Panc1 (cell line): Measurements from ENCODE around the gene MUC7. TPM values are rescaled to one million over a fixed set of nuclear protein-coding genes. Genes with fewer than 3 reads are reported as not detected.

Experiments
- ATAC-seq: fragments of 200-7000 bp; cut with Tn5 transposase; 2 replicates; pipeline ENCODE4 v1.9.1; 2020; ENCODE audit warnings: mild to moderate bottlenecking, moderate library complexity
- BruUV-seq: library from RNA; stranded (reverse); fragments of 400-500 nt; replicated peaks from 2 replicates; lab custom pipeline; 2021; lab: Mats Ljungman, UMichigan
- CTCF ChIA-PET: fragments of 300-600 bp; sonication (Branson Sonifier 250); formaldehyde crosslinking; loops from one replicate; lab custom pipeline; 2022; ENCODE audit warnings: antibody characterized with exemption; lab: Charles Lee
- POLR2A ChIA-PET: fragments of 300-600 bp; sonication (Branson Sonifier 250); formaldehyde crosslinking; loops from one replicate; lab custom pipeline; 2022; ENCODE audit warnings: antibody characterized with exemption; lab: Charles Lee
- DNase-seq: peaks from one replicate; pipeline ENCODE4 v3.0.0-alpha.2; 2010; ENCODE audit warnings: low read depth, low spot score
- H3K27ac ChIP-seq: 2 replicates; pipeline ENCODE4 v1.5.1; 2011; ENCODE audit warnings: mild to moderate bottlenecking, low read length, inconsistent platforms
- H3K27me3 ChIP-seq: fragments of 200-500 bp; sonication (Bioruptor generic); 2 replicates; pipeline ENCODE4 v1.6.0; 2014; ENCODE audit warnings: low read length, inconsistent platforms; ENCODE audit not compliant: control insufficient read depth, insufficient read depth
- H3K36me3 ChIP-seq: fragments of 200-500 bp; sonication (Bioruptor generic); 2 replicates; pipeline ENCODE4 v1.5.1; 2014; ENCODE audit warnings: inconsistent platforms, mild to moderate bottlenecking, low read length, moderate library complexity; ENCODE audit not compliant: control insufficient read depth, insufficient read depth
- H3K4me1 ChIP-seq: 2 replicates; pipeline ENCODE4 v1.5.1; 2011; ENCODE audit warnings: inconsistent platforms, mild to moderate bottlenecking, low read length, moderate library complexity; ENCODE audit not compliant: control insufficient read depth, insufficient read depth
- H3K4me3 ChIP-seq, 2 experiments: 2 replicates each; pipeline ENCODE4 v1.5.1; 2011 to 2012; ENCODE audit warnings: low read depth in 2 of 2, low read length in 2 of 2, mild to moderate bottlenecking in 2 of 2, inconsistent platforms in 1 of 2, moderate library complexity in 1 of 2
- H3K9me3 ChIP-seq: fragments of 200-500 bp; sonication (Bioruptor generic); 2 replicates; pipeline ENCODE4 v1.5.1; 2014; ENCODE audit warnings: low read depth, mild to moderate bottlenecking, inconsistent platforms, low read length, moderate library complexity; ENCODE audit not compliant: control insufficient read depth, insufficient read depth
- POLR2AphosphoS5 ChIP-seq: IDR thresholded peaks from 2 replicates; pipeline ENCODE4 v1.6.1; 2012; ENCODE audit warnings: mild to moderate bottlenecking, low read depth, low read length, moderate library complexity
- SIN3A ChIP-seq: IDR thresholded peaks from 2 replicates; pipeline ENCODE4 v1.6.1; 2012; ENCODE audit warnings: low read depth, mild to moderate bottlenecking, low read length, moderate library complexity, borderline replicate concordance; ENCODE audit not compliant: insufficient read depth
- TCF7L2 ChIP-seq: IDR thresholded peaks from 2 replicates; pipeline ENCODE4 v1.6.1; 2011; ENCODE audit warnings: mild to moderate bottlenecking, low read depth, low read length, inconsistent platforms
- in situ Hi-C: cut with HindIII; loops from 2 replicates; pipeline ENCODE4 v1.10.0; 2016; ENCODE audit warnings: low sequenced_read_pairs, low pct_unique_long_range_greater_than_20kb
- intact Hi-C: fragments of 100-400 bp; cut with micrococcal nuclease; formaldehyde crosslinking; loops from one replicate; pipeline ENCODE4 v1.10.0; 2022; ENCODE audit not compliant: unreplicated experiment
- total RNA-seq: library from RNA; stranded (reverse); gene quantifications from one replicate; pipeline ENCODE4 v1.2.1, GENCODE V29; 2021; ENCODE audit not compliant: unreplicated experiment
- TF ChIP-seq, protein P1 (sequence below), 2 experiments: IDR thresholded peaks; 2 replicates each; pipeline ENCODE4 v1.6.1; 2011 to 2012; ENCODE audit warnings: low read depth in 2 of 2, control low read depth in 1 of 2, low read length in 1 of 2, mild to moderate bottlenecking in 1 of 2, moderate library complexity in 1 of 2; ENCODE audit not compliant: insufficient read depth in 1 of 2
- TF ChIP-seq, protein P2 (sequence below): fragments of 450-650 bp; IDR thresholded peaks from 2 replicates; pipeline ENCODE4 v1.5.1; 2017; ENCODE audit warnings: mild to moderate bottlenecking

Gene MUC7
- total RNA-seq, 1 experiment from 2014 or later: not detected

DNA sequence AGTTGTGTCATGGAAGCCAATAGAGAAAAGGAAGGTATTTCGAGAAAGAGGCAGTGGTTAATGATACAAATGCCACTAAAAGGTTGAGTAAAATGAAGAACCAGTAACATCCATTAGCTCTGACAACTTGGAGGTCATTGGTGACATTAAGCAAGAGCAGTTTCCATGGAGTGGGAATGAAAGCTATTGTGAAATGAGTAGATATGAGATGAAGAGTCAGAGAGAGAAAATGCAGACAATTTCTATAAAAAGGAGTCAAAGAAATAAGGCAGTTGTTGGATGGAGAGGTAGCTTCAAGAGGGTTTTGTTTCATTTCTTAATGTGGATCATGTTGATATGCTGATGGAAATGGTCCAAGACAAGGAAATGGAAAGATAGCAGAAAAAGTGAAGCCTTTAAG lies 36.8 kb downstream of the MUC7 start:
- no peak for DNase-seq
- ATAC-seq: no peak
- TF ChIP-seq POLR2AphosphoS5 (no peak), TCF7L2 (no peak), SIN3A (no peak)
- TF ChIP-seq, protein P1, sequence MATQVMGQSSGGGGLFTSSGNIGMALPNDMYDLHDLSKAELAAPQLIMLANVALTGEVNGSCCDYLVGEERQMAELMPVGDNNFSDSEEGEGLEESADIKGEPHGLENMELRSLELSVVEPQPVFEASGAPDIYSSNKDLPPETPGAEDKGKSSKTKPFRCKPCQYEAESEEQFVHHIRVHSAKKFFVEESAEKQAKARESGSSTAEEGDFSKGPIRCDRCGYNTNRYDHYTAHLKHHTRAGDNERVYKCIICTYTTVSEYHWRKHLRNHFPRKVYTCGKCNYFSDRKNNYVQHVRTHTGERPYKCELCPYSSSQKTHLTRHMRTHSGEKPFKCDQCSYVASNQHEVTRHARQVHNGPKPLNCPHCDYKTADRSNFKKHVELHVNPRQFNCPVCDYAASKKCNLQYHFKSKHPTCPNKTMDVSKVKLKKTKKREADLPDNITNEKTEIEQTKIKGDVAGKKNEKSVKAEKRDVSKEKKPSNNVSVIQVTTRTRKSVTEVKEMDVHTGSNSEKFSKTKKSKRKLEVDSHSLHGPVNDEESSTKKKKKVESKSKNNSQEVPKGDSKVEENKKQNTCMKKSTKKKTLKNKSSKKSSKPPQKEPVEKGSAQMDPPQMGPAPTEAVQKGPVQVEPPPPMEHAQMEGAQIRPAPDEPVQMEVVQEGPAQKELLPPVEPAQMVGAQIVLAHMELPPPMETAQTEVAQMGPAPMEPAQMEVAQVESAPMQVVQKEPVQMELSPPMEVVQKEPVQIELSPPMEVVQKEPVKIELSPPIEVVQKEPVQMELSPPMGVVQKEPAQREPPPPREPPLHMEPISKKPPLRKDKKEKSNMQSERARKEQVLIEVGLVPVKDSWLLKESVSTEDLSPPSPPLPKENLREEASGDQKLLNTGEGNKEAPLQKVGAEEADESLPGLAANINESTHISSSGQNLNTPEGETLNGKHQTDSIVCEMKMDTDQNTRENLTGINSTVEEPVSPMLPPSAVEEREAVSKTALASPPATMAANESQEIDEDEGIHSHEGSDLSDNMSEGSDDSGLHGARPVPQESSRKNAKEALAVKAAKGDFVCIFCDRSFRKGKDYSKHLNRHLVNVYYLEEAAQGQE (IDR thresholded peaks at IDR 0.05; ENCODE audit: insufficient read depth in 1 of 2, low read depth in 2 of 2, low read length in 1 of 2): no peak
- TF ChIP-seq, protein P2, sequence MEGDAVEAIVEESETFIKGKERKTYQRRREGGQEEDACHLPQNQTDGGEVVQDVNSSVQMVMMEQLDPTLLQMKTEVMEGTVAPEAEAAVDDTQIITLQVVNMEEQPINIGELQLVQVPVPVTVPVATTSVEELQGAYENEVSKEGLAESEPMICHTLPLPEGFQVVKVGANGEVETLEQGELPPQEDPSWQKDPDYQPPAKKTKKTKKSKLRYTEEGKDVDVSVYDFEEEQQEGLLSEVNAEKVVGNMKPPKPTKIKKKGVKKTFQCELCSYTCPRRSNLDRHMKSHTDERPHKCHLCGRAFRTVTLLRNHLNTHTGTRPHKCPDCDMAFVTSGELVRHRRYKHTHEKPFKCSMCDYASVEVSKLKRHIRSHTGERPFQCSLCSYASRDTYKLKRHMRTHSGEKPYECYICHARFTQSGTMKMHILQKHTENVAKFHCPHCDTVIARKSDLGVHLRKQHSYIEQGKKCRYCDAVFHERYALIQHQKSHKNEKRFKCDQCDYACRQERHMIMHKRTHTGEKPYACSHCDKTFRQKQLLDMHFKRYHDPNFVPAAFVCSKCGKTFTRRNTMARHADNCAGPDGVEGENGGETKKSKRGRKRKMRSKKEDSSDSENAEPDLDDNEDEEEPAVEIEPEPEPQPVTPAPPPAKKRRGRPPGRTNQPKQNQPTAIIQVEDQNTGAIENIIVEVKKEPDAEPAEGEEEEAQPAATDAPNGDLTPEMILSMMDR: no peak
- Histone ChIP-seq H3K4me3 (no peak overlapping the region), H3K9me3 (no peaks in the 10 kb centered on the region), H3K36me3 (no peaks in the 10 kb centered on the region), H3K27me3 (no peaks in the 10 kb centered on the region), H3K4me1 (no peaks in the 10 kb centered on the region), H3K27ac (no peak overlapping the region)
- intact Hi-C loops: loop anchor here (10.0 kb wide), 2 partner anchors 324 to 614 kb away; no protein-coding TSS in a partner anchor
- in situ Hi-C loops: no loop called here
- POLR2A ChIA-PET: no interaction called here
- no TSS peak for BruUV-seq
- CTCF ChIA-PET: no interaction called here

DNA sequence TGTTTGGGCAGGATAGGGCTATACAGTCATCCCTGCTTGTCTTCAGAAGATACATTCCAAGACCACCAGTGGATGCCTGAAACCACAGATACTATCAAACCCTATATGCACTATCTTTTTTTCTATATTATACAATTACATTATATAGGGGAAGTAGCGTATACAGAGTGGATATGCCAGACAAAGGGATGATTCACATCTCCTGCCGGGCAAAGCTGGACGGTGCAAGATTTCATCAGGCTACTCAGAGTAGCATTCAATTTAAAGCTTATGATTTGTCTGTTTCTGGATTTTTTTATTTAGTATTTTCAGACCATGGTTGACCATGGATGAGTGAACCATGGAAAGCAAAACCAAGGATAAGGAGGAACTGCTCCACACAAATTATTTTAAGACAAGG lies 39.4 kb downstream of the MUC7 start:
- no peak for DNase-seq
- no peak overlapping the region for H3K4me3 ChIP-seq
- POLR2A ChIA-PET: no interaction called here
- H3K27me3 ChIP-seq: no peaks in the 10 kb centered on the region
- ATAC-seq: no peak
- in situ Hi-C loops: no loop called here
- H3K36me3 ChIP-seq: no peaks in the 10 kb centered on the region
- intact Hi-C loops: loop anchor here (5.0 kb wide), 1 partner anchor 824 kb away; no protein-coding TSS in a partner anchor
- TF ChIP-seq, protein P1 (IDR thresholded peaks at IDR 0.05; ENCODE audit: insufficient read depth in 1 of 2, low read depth in 2 of 2, low read length in 1 of 2): no peak
- H3K4me1 ChIP-seq: no peaks in the 10 kb centered on the region
- CTCF ChIA-PET: interaction anchor here (0.7 kb wide), 2 partner anchors 50 to 222 kb away, joined by 3 read pairs; no protein-coding TSS in a partner anchor
- no peak overlapping the region for H3K27ac ChIP-seq
- no peaks in the 10 kb centered on the region for H3K9me3 ChIP-seq
- no TSS peak for BruUV-seq
